Neural crest cell (in vitro differentiated cells): ENCODE measurements around the gene DNAH14. TPM values are rescaled to one million over a fixed set of nuclear protein-coding genes. Genes with fewer than 3 reads are reported as not detected.

Experiments used
- DNase-seq: peaks from one replicate; pipeline ENCODE4 v3.0.0; 2021; ENCODE audit warnings: low read depth, mixed read lengths, low spot score
- H3K27ac Mint-ChIP-seq: one replicate; pipeline ENCODE4 v1.8.0; 2021; ENCODE audit warnings: mild to moderate bottlenecking, mixed read lengths; ENCODE audit not compliant: unreplicated experiment
- H3K27me3 Mint-ChIP-seq: 2 replicates; pipeline ENCODE4 v1.8.0; 2021; ENCODE audit warnings: low read depth, mild to moderate bottlenecking, mixed read lengths
- H3K36me3 Mint-ChIP-seq: 2 replicates; pipeline ENCODE4 v1.8.0; 2021; ENCODE audit warnings: low read depth, mild to moderate bottlenecking, mixed read lengths
- H3K4me1 Mint-ChIP-seq: 2 replicates; pipeline ENCODE4 v1.8.0; 2021; ENCODE audit warnings: mixed read lengths
- H3K4me3 Mint-ChIP-seq: one replicate; pipeline ENCODE4 v1.8.0; 2021; ENCODE audit warnings: mild to moderate bottlenecking, mixed read lengths
- H3K9me3 Mint-ChIP-seq: 2 replicates; pipeline ENCODE4 v1.8.0; 2021; ENCODE audit warnings: mixed read lengths
- total RNA-seq: library from RNA; stranded (reverse); gene quantifications from 2 replicates; pipeline ENCODE4 v1.2.1, GENCODE V29; 2021
- TF ChIP-seq, protein P1 (sequence below): fragments of 200-600 bp; sonication (generic); conservative IDR thresholded peaks from 2 replicates; pipeline ENCODE4 v1.5.0; 2021; ENCODE audit warnings: antibody characterized with exemption, mild to moderate bottlenecking

Gene DNAH14
- total RNA-seq, 1 donor from 2014 or later = 31.0 TPM

DNA sequence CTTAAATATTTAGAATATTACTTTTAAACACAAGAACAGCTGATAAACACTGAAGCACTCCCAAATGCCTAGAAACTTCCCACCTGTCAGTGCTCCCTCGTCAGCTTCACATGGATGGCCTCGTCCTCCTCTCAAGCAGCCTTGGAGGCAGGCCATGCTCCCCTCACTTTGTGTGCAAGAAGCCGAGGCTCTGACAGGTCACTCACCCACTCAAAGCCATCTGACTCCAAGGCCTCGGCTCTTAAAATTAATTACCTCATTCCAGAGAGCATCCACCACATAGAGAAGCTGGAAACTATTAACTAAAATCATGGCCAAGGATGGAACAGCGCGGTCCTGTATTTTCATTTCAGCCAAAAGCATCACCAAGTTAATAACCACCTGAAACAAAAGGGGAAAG is 480.6 kb downstream of the DNAH14 start:
- TF ChIP-seq, protein P1, sequence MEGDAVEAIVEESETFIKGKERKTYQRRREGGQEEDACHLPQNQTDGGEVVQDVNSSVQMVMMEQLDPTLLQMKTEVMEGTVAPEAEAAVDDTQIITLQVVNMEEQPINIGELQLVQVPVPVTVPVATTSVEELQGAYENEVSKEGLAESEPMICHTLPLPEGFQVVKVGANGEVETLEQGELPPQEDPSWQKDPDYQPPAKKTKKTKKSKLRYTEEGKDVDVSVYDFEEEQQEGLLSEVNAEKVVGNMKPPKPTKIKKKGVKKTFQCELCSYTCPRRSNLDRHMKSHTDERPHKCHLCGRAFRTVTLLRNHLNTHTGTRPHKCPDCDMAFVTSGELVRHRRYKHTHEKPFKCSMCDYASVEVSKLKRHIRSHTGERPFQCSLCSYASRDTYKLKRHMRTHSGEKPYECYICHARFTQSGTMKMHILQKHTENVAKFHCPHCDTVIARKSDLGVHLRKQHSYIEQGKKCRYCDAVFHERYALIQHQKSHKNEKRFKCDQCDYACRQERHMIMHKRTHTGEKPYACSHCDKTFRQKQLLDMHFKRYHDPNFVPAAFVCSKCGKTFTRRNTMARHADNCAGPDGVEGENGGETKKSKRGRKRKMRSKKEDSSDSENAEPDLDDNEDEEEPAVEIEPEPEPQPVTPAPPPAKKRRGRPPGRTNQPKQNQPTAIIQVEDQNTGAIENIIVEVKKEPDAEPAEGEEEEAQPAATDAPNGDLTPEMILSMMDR = no peak
- no peaks in the 10 kb centered on the region for H3K27me3 Mint-ChIP-seq
- no peaks in the 10 kb centered on the region for H3K9me3 Mint-ChIP-seq
- H3K4me3 Mint-ChIP-seq = no peak overlapping the region
- peaks cover 42% of the 10 kb centered on the region for H3K36me3 Mint-ChIP-seq
- no peaks in the 10 kb centered on the region for H3K4me1 Mint-ChIP-seq
- DNase-seq = no peak
- no peak overlapping the region for H3K27ac Mint-ChIP-seq

- Mint-ChIP-seq H3K4me1 (no peaks in the 10 kb centered on the region), H3K27ac (no peak overlapping the region), H3K4me3 (no peak overlapping the region), H3K36me3 (peaks cover 35% of the 10 kb centered on the region), H3K9me3 (no peaks in the 10 kb centered on the region), H3K27me3 (no peaks in the 10 kb centered on the region)
- no peak for DNase-seq
- TF ChIP-seq, protein P1 = no peak
Measured at GRCh38 chr1:225412321-225412720, 482.8 kb downstream of the DNAH14 start.

DNA sequence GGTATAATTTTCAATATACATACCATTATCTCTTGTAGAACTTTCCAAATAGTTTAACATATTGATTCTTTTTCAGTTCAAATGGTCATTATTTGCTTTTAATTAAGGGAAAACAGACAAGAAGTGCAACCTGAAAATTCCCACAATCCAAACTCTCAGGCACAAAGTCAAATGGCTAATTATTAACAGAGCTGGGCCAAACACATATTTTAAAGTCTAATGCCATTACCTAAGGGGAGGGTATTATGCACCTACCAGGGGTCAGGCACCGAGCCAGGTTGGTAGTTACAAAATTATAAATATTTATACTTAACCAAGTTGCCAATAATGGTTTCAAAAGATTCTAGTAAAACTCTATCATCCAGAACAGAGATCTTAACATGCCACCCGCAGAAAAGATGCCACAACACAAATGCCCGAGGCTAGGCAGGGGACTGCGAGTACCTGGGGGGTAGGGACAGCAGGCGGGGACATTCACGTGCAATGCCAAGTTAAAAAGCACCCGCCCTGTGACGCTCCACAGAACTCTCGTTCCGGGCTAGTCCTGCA is 483.4 kb downstream of the DNAH14 start:
- Mint-ChIP-seq H3K9me3 (no peaks in the 10 kb centered on the region), H3K4me1 (no peaks in the 10 kb centered on the region), H3K27me3 (no peaks in the 10 kb centered on the region), H3K27ac (no peak overlapping the region), H3K4me3 (no peak overlapping the region), H3K36me3 (peaks cover 36% of the 10 kb centered on the region)
- DNase-seq = no peak
- TF ChIP-seq, protein P1 = no peak

- TF ChIP-seq, protein P1 = peak; percentile 19
- H3K4me3 Mint-ChIP-seq = no peak overlapping the region
- H3K27ac Mint-ChIP-seq = no peak overlapping the region
- H3K27me3 Mint-ChIP-seq = no peaks in the 10 kb centered on the region
- peaks cover 3% of the 10 kb centered on the region for H3K4me1 Mint-ChIP-seq
- peaks cover 36% of the 10 kb centered on the region for H3K36me3 Mint-ChIP-seq
- H3K9me3 Mint-ChIP-seq = no peaks in the 10 kb centered on the region
- DNase-seq = no peak
Measured at GRCh38 chr1:225413708-225414375, 484.4 kb downstream of the DNAH14 start.

GRCh38 chr1:225415307-225415706 is 485.8 kb downstream of the DNAH14 start:
- H3K9me3 Mint-ChIP-seq = no peaks in the 10 kb centered on the region
- no peaks in the 10 kb centered on the region for H3K27me3 Mint-ChIP-seq
- TF ChIP-seq, protein P1 = no peak
- DNase-seq = no peak
- H3K27ac Mint-ChIP-seq = no peak overlapping the region
- H3K4me1 Mint-ChIP-seq = peaks cover 7% of the 10 kb centered on the region
- no peak overlapping the region for H3K4me3 Mint-ChIP-seq
- peaks cover 33% of the 10 kb centered on the region for H3K36me3 Mint-ChIP-seq
